Subcutaneous abdominal adipose tissue (tissue), 5 donors: ENCODE measurements around the gene IKZF4.
"Not testable (repeated sequence)": the region's sequence is repeated elsewhere in the genome, so short reads cannot be mapped to it uniquely, and the experiment has no call there.

Experiments
- H3K27ac ChIP-seq: one replicate; pipeline ENCODE4 v1.7.0; 2013; ENCODE audit warnings: low read depth, mild to moderate bottlenecking, inconsistent platforms, low read length, moderate library complexity
- H3K27me3 ChIP-seq, 5 donors: one replicate each; pipeline ENCODE4 v1.7.0; 2013; ENCODE audit warnings: low read length in 5 of 5, inconsistent platforms in 1 of 5; ENCODE audit not compliant: control insufficient read depth in 5 of 5, insufficient read depth in 4 of 5
- H3K36me3 ChIP-seq, 5 donors: one replicate each; pipeline ENCODE4 v1.7.0; 2013; ENCODE audit warnings: low read length in 5 of 5; ENCODE audit not compliant: control insufficient read depth in 5 of 5, insufficient read depth in 5 of 5
- H3K4me1 ChIP-seq, 5 donors: one replicate each; pipeline ENCODE4 v1.7.0; 2013; ENCODE audit warnings: low read length in 5 of 5, mild to moderate bottlenecking in 3 of 5, moderate library complexity in 1 of 5; ENCODE audit not compliant: control insufficient read depth in 5 of 5, insufficient read depth in 5 of 5
- H3K4me3 ChIP-seq, 5 donors: one replicate each; pipeline ENCODE4 v1.7.0; 2013; ENCODE audit warnings: low read length in 5 of 5, low read depth in 1 of 5
- H3K9ac ChIP-seq, 5 donors: one replicate each; pipeline ENCODE4 v1.7.0; 2013; ENCODE audit warnings: low read length in 5 of 5, mild to moderate bottlenecking in 4 of 5, moderate library complexity in 3 of 5
- H3K9me3 ChIP-seq, 5 donors: one replicate each; pipeline ENCODE4 v1.7.0; 2013; ENCODE audit warnings: low read length in 5 of 5; ENCODE audit not compliant: control insufficient read depth in 5 of 5
- donor health status: healthy.
- donor health status: healthy.
- donor health status: healthy.
- donor health status: healthy.
- donor health status: healthy.

The IKZF4 gene

DNA sequence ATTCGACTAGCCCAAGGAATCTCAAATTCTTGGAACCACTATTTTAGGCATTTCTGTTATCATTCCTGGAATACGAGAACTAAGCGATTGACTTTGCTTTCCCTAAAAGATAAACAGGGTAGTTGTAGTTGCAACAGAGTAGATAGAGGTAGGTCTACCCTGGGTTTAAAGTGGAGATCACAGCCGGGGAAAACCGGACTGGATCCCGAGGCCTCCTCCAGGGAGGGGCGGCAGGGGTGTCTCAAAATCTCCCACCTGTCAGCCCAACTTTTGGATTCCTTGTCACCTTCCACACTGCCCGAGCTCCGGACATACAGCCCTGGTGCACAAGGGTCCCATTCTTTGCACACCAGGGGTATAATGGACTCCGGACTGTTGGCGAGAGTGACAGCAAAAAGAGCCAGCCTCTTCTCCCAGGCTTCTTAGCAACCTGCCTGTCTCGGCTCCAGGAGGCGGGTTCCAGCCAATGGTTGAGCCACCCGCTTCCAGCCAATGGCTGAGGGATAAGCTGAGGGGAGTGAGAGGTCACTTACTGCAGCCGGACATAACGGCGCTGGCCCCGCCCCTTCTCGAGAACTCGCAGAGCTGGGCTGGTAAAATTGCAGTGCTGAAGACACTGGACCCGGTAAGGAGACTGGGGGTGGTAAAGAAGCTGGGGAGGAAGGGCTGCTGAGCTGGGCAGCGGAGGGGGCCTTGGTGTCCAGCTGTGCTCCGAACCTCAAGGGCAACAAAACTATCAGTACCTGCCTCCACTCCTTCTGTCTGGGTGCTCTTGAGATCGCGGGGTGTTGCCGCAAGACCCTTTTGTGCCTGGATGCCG, 23.9 kb upstream of the IKZF4 start, which contains the start of gene SUOX:
Gene SUOX, plus strand, starts transcription at position 562 of the 820 bp plus-strand sequence. CDS start 4,946 bp downstream, outside the sequence.
- H3K36me3 ChIP-seq = peaks cover 10 to 39% (median 27%) of the 10 kb centered on the region in 5 donors
- H3K4me3 ChIP-seq = peak within 1 kb of the TSS; percentile 60 to 100 (median 94)
- H3K9me3 ChIP-seq = no peaks in the 10 kb centered on the region
- peak within 1 kb of the TSS; percentile 73 for H3K27ac ChIP-seq
- H3K9ac ChIP-seq = peak within 1 kb of the TSS; percentile 74 to 92 (median 79)
- no peaks in the 10 kb centered on the region for H3K27me3 ChIP-seq
- H3K4me1 ChIP-seq = peaks cover 7 to 27% (median 21%) of the 10 kb centered on the region in 5 donors

DNA sequence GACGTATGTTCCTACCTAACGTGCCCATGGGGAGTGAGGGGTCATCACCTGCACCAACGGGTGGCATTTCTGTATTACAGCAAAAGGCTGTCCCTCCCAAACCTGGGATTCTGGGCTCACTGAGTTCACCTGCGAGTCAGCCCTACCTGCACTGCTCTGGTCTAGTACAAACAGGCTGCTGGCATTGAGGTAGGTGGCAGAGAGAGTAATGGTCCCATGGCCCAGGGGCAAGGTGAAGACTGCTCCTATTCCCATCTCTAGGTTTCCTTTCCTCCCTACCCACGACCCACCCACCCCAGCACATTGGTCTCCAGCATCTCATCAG, 23.3 kb upstream of the IKZF4 start:
- no peaks in the 10 kb centered on the region for H3K27me3 ChIP-seq
- H3K27ac ChIP-seq = peak overlapping the region; percentile 73
- peak overlapping the region; percentile 25 to 92 (median 79) for H3K9ac ChIP-seq
- no peaks in the 10 kb centered on the region for H3K9me3 ChIP-seq
- H3K4me3 ChIP-seq = peak overlapping the region; percentile 60 to 100 (median 94)
- peaks cover 8 to 39% (median 26%) of the 10 kb centered on the region in 5 donors for H3K36me3 ChIP-seq
- H3K4me1 ChIP-seq = peaks cover 7 to 27% (median 22%) of the 10 kb centered on the region in 5 donors

DNA sequence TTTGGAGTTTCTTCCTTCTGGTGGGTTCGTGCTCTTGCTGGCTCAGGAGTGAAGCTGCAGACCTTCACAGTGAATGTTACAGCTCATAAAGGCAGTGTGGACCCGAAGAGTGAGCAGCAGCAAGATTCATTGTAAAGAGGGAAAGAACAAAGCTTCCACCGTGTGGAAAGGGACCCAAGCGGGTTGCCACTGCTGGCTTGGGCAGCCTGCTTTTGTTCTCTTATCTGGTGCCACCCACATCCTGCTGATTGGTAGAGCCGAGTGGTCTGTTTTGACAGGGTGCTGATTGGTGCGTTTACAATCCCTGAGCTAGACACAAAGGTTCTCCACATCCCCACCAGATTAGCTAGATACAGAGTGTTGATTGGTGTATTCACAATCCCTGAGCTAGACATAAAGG, 21.3 kb upstream of the IKZF4 start:
- H3K27me3 ChIP-seq, H3K9ac ChIP-seq: not testable (repeated sequence)
- peaks cover 2 to 39% (median 26%) of the 10 kb centered on the region in 5 donors for H3K36me3 ChIP-seq

DNA sequence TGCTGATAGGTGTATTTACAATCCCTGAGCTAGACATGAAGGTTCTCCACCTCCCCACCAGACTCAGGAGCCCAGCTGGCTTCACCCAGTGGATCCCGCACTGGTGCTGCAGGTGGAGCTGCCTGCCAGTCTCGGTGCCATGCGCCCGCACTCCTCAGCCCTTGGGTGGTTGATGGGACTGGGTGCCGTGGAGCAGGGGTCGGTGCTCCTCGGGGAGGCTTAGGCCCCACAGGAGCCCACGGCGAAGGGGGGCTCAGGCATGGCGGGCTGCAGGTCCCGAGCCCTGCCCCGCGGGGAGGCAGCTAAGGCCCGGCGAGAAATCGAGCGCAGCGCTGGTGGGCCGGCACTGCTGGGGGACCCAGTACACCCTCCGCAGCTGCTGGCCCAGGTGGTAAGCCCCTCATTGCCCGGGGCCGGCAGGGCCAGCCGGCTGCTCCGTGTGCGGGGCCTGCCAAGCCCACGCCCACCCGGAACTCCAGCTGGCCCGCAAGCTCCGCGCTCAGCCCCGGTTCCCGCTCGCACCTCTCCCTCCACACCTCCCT, 20.8 kb upstream of the IKZF4 start:
- H3K27me3 ChIP-seq, H3K4me3 ChIP-seq, H3K9ac ChIP-seq, H3K9me3 ChIP-seq, H3K27ac ChIP-seq: not testable (repeated sequence)
- H3K36me3 ChIP-seq = peaks cover 0 to 37% (median 27%) of the 10 kb centered on the region in 5 donors
- peaks cover 7 to 27% (median 22%) of the 10 kb centered on the region in 5 donors for H3K4me1 ChIP-seq

More for the DNA sequence above, 21.3 kb upstream of the IKZF4 start:
- not testable (repeated sequence) for H3K4me3 ChIP-seq, H3K27ac ChIP-seq, H3K9me3 ChIP-seq
- peaks cover 7 to 27% (median 22%) of the 10 kb centered on the region in 5 donors for H3K4me1 ChIP-seq

DNA sequence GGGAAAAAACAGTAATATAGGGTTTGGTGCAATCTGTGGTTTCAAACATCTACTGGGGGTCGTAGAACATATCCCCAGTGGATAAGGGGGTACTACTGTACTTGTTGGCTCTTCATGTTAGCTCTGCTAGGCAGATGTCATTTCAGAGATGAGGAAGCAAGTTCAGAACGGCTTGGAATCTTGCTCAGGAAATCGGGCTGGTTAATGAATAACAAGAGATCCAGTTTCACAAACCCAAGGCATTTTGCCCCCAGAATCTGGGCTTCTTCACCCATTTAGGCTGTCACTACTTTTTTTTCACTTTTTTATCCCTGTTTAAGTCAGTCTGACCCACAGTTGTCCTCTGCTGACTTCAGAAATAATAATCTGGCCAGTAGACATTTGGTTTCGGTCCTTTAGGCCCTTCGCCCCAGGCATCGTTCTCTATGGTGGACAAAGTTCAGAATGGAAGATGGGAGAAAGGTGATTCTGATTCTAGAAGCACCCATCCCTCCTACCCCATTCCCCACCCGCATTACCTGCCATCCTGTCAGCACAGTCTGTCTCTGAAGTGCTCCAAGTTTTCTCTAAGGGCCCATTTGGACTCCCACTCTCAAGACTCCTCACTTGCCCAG, 19.2 kb upstream of the IKZF4 start:
- H3K4me1 ChIP-seq = peaks cover 7 to 22% (median 18%) of the 10 kb centered on the region in 5 donors
- H3K9me3 ChIP-seq = no peaks in the 10 kb centered on the region
- H3K4me3 ChIP-seq = no peak overlapping the region
- peaks cover 0 to 37% (median 27%) of the 10 kb centered on the region in 5 donors for H3K36me3 ChIP-seq
- peak overlapping the region in 3 of 5 donors; percentile 21 to 31 (median 22) for H3K9ac ChIP-seq
- H3K27me3 ChIP-seq = no peaks in the 10 kb centered on the region
- H3K27ac ChIP-seq = no peak overlapping the region

DNA sequence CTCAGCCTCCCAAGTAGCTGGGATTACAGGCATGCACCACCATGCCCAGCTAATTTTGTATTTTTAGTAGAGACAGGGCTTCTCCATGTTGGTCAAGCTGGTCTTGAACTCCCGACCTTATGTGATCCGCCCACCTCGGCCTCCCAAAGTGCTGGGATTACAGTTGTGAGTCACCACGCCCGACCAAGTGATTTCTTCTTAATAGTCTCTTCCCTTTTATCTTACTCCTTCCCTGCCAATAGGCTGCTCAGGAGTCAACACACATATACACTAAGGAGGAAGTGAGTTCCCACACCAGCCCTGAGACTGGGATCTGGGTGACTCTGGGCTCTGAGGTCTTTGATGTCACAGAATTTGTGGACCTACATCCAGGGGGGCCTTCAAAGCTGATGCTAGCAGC, 17.5 kb upstream of the IKZF4 start:
- H3K4me3 ChIP-seq, H3K9me3 ChIP-seq, H3K27me3 ChIP-seq, H3K27ac ChIP-seq, H3K9ac ChIP-seq: not testable (repeated sequence)
- H3K36me3 ChIP-seq = peaks cover 0 to 37% (median 27%) of the 10 kb centered on the region in 5 donors
- peaks cover 0 to 19% (median 16%) of the 10 kb centered on the region in 5 donors for H3K4me1 ChIP-seq

DNA sequence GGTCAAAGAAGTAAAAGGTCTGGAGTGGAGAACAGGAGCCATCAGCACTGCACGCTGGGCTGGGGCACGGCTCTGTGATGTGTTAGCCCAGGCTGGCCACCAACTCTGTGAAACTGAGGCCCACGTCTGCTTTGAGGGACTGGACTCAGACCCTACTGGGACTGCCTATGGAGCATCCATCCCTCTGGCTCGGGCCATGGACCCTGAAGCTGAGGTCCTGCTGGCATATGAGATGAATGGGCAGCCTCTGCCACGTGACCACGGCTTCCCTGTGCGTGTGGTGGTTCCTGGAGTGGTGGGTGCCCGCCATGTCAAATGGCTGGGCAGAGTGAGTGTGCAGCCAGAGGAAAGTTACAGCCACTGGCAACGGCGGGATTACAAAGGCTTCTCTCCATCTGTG, 16.6 kb upstream of the IKZF4 start:
- no peak overlapping the region for H3K27ac ChIP-seq
- peaks cover 0 to 37% (median 27%) of the 10 kb centered on the region in 5 donors for H3K36me3 ChIP-seq
- peaks cover 0 to 22% (median 17%) of the 10 kb centered on the region in 5 donors for H3K4me1 ChIP-seq
- H3K9me3 ChIP-seq = no peaks in the 10 kb centered on the region
- H3K27me3 ChIP-seq = no peaks in the 10 kb centered on the region
- H3K4me3 ChIP-seq = no peak overlapping the region
- H3K9ac ChIP-seq = no peak overlapping the region

DNA sequence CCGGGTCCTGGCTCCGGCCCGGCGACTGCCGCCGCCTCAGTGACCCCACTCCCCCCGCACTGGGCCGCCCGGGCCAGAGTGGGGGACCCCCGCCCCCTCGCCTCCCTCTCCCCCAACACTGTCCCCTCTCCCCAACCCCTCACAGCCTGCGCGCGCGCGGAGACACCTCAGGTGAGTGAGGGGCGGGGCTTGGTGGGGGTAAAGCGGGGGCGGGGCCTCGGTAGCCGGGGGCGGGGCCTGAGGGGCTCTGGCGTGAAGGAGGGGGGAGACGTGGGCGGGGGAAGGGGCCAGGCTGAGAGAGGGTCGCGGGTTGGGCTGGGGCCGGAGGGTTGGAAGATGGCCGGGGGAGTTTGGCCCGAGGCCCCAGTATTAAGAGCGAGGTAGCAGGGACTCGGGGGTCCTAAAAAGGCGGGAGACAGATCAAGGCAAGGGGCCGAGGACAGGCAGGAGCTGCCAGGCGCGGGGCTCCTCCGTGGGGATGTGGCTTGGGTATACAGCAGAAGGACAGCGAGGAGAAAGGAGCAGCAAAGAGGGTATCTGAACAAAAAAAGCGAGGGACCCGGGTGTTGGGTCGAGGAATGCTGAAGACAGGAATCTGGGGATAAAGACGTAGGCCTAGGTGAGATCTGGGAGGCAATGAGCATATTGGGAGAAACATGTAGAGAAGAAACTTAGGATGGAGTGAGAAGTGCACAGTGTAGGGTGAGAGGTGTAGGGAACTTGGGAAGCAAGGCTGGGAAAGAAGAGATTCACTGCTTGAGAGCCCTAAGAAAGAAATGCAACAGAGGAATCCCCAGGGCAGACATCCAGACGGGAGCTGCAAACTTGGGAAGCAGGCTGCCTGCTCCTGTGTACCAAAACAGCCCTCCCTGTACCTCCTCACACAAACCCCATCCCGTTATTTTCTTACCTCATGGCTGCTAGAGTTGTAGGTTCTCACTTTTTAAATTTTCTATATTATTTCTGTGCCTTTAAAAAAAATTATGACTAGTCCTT, 13.0 kb upstream of the IKZF4 start:
- Histone ChIP-seq H3K4me3 (peak overlapping the region; percentile 58 to 89 (median 73)), H3K27ac (peak overlapping the region; percentile 90), H3K9me3 (no peaks in the 10 kb centered on the region), H3K9ac (peak overlapping the region in 4 of 5 donors; percentile 74 to 92 (median 84)), H3K27me3 (no peaks in the 10 kb centered on the region), H3K36me3 (peaks cover 0 to 21% (median 18%) of the 10 kb centered on the region in 5 donors), H3K4me1 (peaks cover 1 to 32% (median 30%) of the 10 kb centered on the region in 5 donors)

DNA sequence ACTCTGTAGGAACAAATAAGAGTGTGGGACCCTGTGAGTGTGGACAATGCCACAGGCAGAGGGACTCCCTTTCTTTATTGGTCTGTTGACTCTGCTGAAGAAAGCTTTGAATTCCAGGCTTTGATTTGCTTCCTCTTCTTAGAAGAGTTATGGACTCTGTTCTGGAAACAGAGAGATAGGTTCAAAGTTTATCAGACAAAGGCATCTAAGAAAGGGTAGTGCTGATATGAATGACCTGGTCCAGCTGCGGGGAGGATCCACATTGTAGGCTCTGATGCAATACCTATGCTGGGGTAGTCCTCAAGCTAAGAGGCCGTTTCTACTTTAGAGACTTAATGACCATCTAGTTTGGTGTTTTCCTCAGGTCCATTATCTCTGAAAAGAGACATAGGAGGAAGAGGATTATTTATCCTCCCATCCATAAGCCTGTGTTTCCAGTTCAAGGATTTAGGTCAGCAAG, 10.7 kb upstream of the IKZF4 start:
- Histone ChIP-seq H3K4me1 (peaks cover 1 to 32% (median 30%) of the 10 kb centered on the region in 5 donors), H3K27me3 (no peaks in the 10 kb centered on the region), H3K27ac (peak overlapping the region; percentile 91), H3K9me3 (no peaks in the 10 kb centered on the region), H3K9ac (peak overlapping the region in 3 of 5 donors; percentile 5 to 54 (median 42)), H3K4me3 (peak overlapping the region in 1 of 5 donors; percentile 26), H3K36me3 (peaks cover 0 to 3% (median 0%) of the 10 kb centered on the region in 5 donors)
